Glomerular visceral epithelial cell (primary cell): Measurements from ENCODE around the gene OR9A2.

Experiments used
- DNase-seq: peaks from one replicate; pipeline ENCODE4 v3.0.0-alpha.2; 2016; ENCODE audit errors: extremely low spot score

OR9A2 gene, protein sequence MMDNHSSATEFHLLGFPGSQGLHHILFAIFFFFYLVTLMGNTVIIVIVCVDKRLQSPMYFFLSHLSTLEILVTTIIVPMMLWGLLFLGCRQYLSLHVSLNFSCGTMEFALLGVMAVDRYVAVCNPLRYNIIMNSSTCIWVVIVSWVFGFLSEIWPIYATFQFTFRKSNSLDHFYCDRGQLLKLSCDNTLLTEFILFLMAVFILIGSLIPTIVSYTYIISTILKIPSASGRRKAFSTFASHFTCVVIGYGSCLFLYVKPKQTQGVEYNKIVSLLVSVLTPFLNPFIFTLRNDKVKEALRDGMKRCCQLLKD

DNA sequence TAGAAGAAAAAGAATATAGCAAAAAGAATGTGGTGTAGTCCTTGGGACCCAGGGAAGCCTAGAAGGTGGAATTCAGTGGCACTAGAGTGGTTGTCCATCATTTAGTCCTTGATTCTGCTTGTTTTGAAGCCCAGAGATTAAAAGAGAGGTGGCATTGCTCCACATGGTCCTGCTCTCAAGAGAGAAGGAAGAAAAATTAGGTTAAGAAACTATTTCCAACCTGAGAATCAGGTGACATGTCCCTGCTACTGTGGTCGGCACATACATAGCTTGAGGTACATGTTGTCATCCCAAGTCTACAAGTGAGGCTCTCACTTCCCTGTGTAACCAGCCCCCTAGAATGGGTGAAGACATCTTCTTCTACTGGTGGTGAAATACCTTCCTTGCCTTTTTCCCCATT is at the start of gene OR9A2:
OR9A2 (minus strand) TSS at position 101 of the 400 bp plus-strand sequence; CDS start at position 101, 0 bp downstream.
- no peak for DNase-seq

DNA sequence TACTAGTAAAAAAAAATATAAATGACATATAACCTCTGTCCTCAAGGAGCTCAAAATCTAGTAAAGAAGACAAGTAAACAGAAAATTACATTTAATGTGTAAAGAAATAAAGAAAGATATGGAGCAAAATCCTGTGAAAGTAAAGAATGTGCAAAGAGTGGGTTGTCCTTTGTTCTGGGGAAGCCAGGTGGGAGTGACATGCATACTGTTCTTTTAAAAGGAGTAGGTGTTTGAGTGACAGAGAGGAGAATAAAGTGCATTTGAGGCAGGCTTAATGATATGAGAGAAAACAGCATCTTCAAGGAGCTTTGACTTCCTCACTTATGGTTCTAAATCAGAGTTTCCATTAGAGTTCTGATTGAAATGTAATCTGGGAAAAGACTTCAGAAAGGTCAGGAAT is 47.2 kb upstream of the OR9A2 start:
- DNase-seq, result no peak

DNA sequence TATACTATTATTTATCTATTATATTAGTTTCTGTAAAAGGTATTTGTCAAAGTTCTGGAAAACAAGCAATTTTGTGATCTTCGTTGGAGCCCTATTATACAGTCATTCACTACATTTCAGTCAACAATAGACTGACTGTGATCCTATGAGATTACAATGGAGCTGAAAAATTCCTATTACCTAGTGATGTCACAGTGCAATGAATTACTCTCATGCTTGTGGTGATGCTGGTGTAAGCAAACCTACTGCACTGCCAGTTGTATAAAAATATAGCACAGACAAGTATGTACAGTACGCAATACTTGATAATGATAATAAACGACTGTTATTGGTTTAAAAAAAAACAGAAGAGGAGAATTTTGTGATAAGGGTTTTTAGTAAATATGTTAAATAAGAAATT is 46.6 kb upstream of the OR9A2 start:
- DNase-seq, result no peak

DNA sequence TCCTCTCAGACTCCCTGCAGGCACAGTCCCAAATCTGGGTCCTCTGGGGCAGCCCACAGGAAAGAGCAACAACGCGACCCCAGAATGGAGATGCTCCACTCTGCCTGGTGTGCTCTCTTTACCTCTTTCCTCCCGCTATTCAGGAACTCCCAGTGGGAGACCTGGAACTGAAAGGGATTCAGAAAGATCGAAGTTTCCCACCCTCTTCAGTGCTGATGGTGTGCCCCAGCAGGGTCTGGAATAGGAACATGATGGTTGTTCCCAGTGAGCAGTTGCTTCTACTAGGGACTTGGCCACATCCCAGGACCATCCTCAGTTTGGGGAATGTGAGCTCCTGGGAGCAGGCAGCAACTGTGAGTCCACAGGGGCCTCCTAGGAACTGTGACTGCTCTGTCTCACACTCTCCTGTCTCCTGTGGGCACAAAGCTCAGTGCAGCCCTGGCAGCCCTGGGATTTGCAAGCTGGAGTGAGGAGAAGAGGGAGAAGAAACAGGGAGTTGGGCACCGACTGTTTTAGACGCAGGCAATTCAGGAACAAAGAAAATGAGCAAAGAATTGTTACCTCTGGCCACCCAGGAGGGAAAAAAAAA is 43.1 kb upstream of the OR9A2 start:
- no peak for DNase-seq

DNA sequence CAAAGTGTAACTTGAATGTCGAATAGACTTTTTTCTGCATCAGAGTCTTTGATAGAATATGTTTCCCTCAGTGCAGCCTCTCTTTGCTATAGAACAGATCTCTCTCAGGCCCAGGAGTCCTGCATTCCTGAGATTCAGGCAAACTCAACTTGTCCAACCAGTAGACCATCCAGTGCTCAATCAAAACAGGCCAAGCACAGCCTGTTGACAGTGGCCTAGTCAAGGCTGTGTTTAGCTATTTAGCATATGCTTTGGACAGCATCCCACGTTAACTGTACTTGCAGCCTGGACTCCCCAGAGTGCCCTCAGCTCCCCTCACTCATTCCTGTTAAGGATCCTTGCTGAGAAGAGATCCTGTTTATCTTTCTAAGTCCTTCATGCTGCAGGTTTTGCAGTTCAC is 41.5 kb upstream of the OR9A2 start:
- no peak for DNase-seq

DNA sequence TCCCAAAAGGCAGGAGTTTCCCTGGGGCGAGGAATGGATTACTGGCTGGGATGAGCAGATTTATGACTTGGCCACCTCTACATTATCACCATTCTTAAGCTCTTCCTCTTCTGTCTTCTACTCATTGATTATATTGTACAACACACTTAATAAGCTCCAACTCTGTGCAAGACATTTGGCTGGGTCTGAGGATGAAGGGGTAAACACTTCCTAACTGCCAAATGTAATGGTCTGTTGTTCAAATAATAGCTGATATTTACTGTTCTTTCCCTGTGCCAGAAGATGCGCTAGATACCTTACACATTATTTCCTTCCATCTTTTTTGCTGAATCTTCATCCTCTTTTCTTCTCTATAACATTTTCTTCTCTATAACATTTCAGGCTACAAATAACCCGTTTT is 36.8 kb upstream of the OR9A2 start:
- no peak for DNase-seq

DNA sequence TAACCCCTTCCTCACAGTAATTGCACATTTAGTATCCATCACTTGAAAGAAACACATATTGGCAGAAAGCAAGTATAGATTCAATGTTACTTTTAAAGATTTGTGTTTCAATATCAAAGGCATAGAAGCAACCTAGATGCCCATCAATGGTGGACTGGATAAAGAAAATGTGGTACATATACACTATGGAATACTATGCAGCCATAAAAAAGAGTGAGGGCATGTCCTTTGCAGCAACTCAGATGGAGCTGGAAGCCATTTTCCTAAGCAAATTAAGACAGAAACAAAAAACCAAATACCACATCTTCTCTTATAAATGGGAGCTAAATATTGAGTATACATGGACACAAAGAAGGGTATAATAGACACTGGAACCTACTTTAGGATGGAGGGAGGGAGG is 28.8 kb upstream of the OR9A2 start:
- no peak for DNase-seq

DNA sequence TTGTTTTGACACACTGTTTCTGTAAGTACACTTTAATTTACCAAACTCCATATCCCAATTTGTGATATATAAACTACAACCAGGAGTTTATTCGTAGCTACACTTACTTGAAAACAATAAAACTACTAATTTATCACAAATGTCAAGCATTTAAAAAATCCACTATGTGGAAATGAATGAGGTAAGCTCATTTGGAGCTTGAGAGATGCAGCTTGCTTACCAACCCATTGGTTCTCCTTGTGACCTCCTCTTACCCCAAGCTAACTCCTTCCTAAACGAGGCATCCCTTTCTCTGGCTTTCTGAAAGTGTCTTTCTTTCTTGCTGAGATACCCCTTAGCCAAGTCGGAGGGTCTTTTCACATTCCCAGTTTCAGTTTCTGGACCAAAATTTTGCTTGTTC is 27.7 kb upstream of the OR9A2 start:
- DNase-seq, result no peak

DNA sequence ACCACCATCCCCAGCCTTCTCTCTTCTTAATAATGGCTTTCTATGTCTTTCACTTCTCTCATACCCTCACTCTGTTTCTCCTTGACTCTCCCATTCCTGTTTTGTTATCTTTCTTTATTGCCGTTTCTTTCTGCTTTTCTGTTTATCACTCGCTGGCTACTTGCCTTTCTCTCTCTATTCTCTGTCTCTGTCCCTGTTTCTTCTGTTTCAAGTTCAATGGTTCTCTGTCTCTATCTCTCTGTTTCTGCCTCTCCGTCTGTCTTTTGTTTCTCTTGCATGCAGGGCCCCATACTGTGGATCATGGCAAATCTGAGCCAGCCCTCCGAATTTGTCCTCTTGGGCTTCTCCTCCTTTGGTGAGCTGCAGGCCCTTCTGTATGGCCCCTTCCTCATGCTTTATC is 25.1 kb upstream of the OR9A2 start, which contains the start of gene OR6V1:
OR6V1 (plus strand) TSS at position 301 of the 400 bp plus-strand sequence; CDS start at position 301, 0 bp downstream.
- no peak for DNase-seq

DNA sequence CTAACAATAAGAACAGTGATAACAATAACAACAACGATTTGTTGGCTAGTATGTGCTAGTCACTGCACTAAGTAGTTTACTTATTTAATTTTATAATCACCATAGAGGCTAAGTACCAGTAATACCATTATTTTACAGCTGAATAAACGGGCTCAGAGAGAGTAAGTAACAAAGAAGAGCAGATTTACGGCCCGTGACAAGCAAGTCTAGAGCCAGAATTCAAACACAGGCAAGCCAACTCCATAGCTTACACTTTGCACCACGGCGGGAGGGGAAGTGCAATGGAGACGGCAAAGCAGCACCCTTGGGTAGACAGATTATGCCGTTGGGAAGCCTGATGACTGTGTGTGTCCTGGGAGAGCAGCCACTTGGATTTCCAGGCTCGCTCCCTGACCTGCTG is 24.0 kb upstream of the OR9A2 start:
- no peak for DNase-seq

DNA sequence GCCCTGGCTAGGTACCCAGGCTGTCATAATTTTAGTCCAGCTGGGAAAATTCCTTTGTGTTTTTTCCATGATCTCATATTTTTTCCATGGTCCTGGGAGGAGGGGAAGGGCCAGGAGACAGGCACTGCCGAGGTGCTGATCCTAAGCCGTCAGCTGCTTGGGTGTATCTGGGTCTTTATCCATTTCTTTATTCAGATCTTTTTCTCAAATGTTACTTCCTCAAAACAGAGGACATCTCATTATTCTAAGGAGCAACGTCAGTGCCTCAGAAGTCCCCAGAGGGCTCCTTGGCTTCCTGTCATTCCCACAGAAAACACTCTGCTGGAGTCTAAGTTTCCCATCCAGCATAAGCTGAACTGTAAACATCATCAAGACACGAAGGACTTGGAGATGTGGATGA is 22.4 kb upstream of the OR9A2 start:
- DNase-seq, result no peak

DNA sequence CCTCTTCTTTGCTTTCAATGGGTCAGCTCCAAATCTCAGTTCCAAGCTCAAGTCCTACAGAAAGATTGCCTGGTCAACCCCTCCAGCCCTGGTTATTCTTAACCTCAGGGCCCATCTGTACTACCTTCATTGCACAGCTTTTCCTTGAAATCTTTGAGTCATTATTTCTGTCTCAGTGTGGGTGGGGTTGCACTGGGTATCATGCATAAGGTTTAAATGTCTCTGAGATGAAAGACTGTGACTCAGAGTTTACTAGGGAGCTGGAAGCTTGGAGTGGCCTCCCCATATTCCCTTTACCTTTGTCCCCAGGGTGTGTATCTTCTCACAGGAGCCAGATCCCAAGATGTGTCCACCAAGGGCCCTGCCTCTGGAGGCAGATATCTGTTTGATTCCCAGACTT is 21.9 kb upstream of the OR9A2 start:
- DNase-seq, result no peak

DNA sequence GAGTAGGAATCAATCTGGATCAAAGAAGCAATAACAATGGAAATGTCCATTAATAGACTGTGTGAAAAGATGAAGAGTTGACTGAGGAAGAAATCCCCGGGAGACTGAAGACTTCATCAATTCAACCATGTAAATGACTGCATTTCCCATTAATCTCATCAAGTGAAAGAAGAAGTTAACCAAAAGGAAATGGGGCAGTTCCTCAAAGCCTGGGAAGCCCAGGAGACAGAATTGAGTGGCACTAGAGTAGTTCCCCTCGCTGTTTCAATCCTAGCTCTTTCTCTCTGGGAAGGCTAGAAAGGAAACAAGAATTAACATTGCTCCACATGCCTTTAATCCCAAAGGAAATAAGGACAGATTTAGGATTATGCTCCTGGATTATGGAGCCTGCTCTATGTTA is 20.4 kb upstream of the OR9A2 start:
- no peak for DNase-seq

DNA sequence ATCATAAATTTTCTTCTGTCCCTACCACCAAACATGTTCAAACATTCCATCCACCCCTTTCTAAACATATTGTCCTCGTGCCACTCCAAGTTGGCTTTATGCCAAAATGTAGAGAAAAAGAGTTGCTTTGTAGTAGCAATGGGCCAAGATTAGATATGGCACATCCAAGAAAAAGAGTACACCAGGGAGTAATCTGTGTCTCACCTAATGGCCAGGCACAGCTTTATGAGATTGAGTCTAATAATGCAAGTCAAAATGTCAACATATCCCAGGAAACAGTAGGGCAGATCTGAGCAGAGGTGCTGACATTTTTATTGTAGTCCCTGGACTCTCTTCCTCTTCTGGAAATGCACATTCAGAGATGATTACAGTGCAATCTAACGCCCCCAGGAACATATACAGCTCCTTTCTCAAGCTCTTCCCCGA is 19.5 kb upstream of the OR9A2 start:
- DNase-seq, result no peak

DNA sequence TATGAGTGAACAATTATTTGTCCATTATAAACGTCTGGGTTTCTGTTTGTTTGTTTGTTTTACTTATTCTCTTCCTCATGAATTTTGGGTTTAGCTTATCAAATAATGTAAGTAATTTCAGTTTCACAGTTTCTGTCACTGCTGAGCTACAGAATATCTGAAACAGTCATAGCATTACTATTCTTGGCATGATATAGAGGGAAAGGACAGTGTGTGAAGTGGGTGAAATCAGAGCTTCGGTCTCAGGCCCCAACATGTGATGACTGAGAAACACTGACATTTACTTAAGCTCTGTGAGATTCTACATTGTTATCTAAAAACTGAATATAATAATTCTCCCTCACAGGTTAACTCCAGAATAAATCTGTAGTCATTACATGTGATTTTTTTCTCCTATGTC is 16.5 kb upstream of the OR9A2 start:
- no peak for DNase-seq

DNA sequence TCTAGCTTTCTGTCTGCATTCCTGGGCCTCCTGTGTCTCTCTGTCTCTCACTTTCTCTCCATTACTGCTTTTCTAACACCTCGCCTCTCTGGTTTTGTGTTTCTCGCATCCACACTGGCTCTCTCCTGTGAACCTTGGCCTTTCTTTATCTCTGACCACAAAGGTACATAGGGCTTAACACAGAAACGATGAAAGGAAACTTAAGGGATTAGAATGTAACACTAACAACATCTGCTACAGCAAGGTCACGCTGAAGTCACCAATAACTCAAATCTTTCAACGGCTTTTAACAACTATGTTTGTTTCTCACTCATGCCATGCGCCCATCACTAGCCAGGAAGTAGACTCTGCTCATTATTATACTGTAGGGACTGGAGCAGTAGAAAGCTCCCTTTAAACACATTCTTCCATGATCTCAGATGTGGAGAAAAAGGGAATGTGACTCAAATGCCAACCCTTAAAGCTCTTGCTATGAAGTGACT is 15.9 kb upstream of the OR9A2 start:
- DNase-seq, result no peak

DNA sequence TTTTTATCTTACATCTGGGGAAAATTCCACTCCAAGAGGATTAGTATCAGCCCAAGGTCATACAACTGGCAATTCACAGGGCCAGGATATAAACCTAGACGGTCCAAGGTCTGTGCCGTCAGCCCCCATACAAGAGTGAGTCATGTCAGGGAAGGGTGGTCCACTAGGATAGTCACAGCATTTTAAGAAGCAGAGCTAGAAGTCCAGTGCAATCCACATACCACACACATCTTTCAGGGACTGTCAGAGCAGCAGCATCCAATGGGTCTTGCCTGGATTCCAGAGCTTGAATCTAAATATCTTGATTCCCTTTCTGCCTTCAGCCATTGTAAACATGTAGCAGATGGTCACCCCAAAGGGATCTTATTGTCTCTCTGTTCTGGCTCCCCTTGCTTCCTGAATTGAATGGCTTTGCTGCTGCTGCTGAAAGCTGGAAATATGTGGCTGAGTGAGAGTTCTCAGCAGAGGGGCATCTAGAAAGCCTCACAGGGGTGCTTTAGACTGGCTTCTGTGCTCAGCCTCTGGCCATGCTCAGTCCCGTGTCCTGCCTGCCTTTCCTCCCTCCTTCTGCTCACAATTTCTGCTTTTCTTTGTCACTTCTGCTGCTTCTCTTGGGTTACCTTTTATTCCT is 15.3 kb upstream of the OR9A2 start:
- no peak for DNase-seq

DNA sequence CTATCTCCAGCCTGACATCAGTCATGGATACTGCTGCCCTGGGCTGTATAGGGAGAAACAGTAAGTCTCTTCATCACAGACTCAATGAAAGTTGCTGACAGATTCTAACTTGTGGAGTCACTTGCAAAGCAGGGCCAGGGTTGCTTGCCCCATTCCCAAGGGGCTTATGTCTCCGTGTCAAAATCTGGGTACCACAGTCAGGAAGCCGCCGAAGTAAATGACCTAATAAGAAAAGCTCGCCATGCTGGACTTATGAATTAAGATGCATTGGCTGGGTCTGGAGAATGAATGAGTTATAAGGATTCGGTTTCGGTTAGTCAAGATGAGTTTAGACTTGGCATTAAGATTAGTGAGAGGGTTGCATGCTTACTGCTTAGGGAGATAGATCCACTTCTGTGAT is 14.4 kb upstream of the OR9A2 start:
- no peak for DNase-seq

DNA sequence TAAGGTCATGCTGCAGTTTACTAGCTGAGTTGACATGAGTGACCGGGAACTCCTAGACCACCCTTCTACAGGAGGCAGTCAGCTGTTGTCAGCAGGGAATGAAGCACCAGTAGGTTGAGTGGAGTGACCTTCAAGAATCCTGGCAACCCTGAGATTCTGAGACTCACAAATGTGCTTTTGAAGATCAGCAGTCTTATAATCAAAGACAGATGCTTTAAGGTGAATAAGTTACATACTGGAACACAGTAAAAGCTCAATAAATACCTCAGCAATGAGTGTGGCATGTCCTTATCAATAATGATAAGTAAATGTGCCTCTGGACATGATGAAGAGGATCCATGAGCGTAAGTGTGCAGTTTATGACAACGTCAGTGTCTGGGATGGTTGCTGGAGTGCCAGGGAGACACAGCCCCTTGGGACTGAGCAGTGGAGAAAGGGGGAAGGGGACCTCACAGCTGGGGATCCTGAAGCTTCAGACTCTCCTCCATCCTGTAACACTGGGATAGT is 13.3 kb upstream of the OR9A2 start:
- DNase-seq, result no peak

DNA sequence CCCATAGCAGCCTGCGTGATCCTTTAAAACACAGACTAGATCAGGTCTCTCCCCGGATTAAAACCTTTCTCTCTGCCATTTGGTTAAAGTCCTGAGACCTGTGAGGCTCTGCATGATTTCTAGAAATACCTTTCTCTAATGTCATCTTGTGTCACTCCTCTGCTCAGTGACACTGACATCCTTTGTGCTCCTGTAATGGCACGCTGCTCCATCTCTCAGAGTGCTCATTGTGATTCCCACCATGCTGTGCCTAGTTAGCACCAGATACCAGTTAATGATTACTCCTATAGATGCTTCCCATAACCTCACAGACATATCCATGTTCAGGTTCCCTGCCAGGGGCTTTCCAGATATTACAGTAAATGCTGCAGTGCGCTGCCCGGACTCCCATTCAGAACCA is 11.7 kb upstream of the OR9A2 start:
- DNase-seq, result no peak

DNA sequence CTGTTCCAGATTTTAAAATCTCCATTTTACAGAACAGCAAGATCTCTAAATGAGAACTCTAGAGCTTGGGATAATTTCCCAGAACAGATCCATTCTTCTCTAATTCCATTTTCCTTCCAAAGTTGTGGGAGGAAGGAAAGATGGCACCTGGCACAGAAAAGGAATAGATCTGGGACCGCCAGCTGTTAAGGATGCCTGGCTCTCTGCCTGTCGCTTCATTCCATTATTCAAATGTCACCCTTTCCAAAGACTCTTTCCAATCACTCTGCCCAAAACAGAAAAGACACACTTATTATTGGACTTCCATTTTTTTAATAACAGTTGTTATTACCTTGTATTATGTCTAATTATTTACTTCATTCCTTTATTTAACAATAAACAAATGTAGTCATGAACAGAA is 751 bp upstream of the OR9A2 start:
- DNase-seq, result no peak

DNA sequence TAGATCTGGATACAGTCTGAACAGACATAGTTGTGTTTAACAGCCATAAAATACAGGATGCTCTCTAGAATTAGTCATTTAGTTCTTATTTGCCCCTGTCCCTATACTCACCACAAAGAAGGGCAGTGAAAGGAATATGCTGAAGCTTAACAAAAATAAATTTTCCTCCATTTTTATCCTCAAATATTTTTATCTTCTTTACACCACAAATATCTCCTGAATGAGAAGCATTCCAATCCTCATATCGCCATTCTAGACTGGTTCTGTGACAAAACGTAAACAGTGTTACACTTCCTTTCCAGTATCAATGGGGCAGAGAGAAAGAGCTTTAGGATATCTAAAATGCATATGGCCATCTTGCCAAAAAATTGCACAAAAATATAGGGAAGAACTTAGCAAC is 1.6 kb downstream of the OR9A2 start:
- no peak for DNase-seq

DNA sequence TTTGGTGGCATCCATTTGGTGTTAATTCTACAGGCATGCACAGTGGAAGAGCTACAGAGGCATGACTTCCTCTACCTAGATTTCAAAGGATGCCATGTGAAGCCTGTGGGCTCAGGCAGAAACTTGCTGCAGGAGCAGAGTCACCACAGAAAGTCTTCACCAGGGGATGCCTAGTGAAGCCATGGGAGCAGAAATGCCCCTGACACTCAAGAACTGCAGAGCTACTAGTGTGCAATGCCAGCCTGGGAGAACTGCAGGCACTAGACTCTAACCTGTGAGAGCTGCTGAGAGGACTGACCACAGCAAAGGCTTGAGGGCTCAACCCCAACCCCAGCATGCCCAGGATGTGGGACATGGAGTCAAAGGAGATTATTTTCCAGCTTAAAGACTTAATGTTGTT is 3.9 kb downstream of the OR9A2 start:
- DNase-seq, result no peak
